ENCODE results near the gene SHMT2. TPM values are rescaled to one million over a fixed set of nuclear protein-coding genes. Genes with fewer than 3 reads are reported as not detected.

Gene SHMT2
- total and polyA plus RNA-seq, 2 of the 4 experiments (the other 2 are of a cell fraction) = 266 to 364 TPM

DNA sequence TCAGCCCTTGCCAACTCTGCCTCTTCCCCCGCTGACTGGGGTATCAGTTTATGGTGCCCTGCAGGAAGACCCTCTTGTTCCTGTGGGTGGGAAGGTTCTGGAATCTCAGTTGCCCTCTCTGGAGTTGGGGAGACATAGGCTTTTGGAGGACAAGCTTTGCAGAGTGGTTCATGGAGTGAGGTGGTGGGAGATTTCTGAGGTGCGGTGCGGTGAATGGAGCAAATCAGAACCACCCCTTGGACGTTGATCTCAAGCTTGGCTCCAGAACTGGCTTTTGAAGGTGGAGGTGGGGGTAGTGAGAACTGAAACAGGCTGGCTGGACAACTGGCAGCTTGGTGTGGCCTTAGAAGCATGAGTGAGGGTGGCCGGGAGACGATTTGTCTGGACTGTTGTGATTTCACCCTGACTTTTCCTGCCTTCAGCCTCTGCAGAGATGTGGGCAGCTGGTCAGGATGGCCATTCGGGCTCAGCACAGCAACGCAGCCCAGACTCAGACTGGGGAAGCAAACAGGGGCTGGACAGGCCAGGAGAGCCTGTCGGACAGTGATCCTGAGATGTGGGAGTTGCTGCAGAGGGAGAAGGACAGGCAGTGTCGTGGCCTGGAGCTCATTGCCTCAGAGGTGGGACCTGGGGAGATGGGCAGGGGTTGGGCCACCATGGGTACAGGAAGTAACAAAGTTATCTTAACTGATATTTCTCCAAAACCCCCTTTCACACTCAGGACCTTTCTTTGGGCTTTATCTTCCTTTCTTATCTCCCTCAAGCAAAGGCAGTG is 1.1 kb downstream of the SHMT2 start:
- Histone ChIP-seq H3K4me2 (ENCODE audit: low read depth, low read length) (peak overlapping the region; percentile 91), H3K4me3 (ENCODE audit: insufficient read depth, low read depth, low read length) (peak overlapping the region; percentile 59), H3K14ac (replicated peaks; ENCODE audit: low read depth, low read length) (peak overlapping the region; percentile 100), H4K8ac (ENCODE audit: low read depth in 2 of 2, low read length in 2 of 2) (peak overlapping the region; percentile 95 to 99), H3K9me1 (ENCODE audit: insufficient read depth, low read length) (peaks cover 20% of the 10 kb centered on the region), H3K9me3 (ENCODE audit: control insufficient read depth, insufficient read depth, low read length) (no peaks in the 10 kb centered on the region), H3K27me3 (ENCODE audit: control insufficient read depth, insufficient read depth, low read length) (peaks cover 3% of the 10 kb centered on the region; the same call in 1 of the 2 replicates), H2AK9ac (replicated peaks; ENCODE audit: low read depth, low read length, poor library complexity) (peak overlapping the region; percentile 100), H4K5ac (ENCODE audit: low read depth, low read length) (peak overlapping the region; percentile 84), H3K9ac (ENCODE audit: low read depth, low read length) (peak overlapping the region; percentile 98), H2BK20ac (ENCODE audit: low read depth, low read length) (peak overlapping the region; percentile 76), H2AFZ (replicated peaks; ENCODE audit: low read length, poor library complexity) (peak overlapping the region; percentile 89), H3K18ac (ENCODE audit: low read depth, low read length) (peak overlapping the region; percentile 80), H2BK5ac (ENCODE audit: low read depth, low read length, poor library complexity, severe bottlenecking) (peak overlapping the region; percentile 88), H2AK5ac (ENCODE audit: low read depth, low read length) (peak overlapping the region; percentile 98), H3K4ac (ENCODE audit: low read depth, low read length) (peak overlapping the region; percentile 100), H2BK15ac (ENCODE audit: low read depth, low read length) (peak overlapping the region; percentile 77; the same call in 2 of the 3 replicates), H3K4me1 (ENCODE audit: control insufficient read depth, insufficient read depth, low read length) (peaks cover 16% of the 10 kb centered on the region), H3K79me1 (ENCODE audit: low read depth in 1 of 2, low read length in 2 of 2) (peaks cover 29 to 53% of the 10 kb centered on the region in 2 experiments), H3K27ac (ENCODE audit: insufficient read depth, low read length) (peak overlapping the region; percentile 94), H4K91ac (ENCODE audit: insufficient read depth, low read depth, low read length) (peak overlapping the region; percentile 100), H3K23ac (ENCODE audit: low read depth, low read length) (peak overlapping the region; percentile 99), H3K36me3 (ENCODE audit: control insufficient read depth, insufficient read depth, low read length) (peaks cover 42% of the 10 kb centered on the region), H2BK120ac (ENCODE audit: low read depth, low read length) (peak overlapping the region; percentile 96), H4K20me1 (ENCODE audit: insufficient read depth, low read length) (peaks cover 33% of the 10 kb centered on the region), H3K56ac (ENCODE audit: extremely low read depth, insufficient read depth, low read length) (peak overlapping the region; percentile 100)
- CTCF ChIA-PET = interaction anchor here (2.3 to 5.3 kb wide), 2 partner anchors 11 to 17 kb away, joined by 14 to 47 read pairs; no protein-coding TSS in a partner anchor
- TF ChIP-seq MXI1 (IDR thresholded peaks at IDR 0.05; ENCODE audit: borderline replicate concordance, low read depth, low read length) (no peak), RAD21 (IDR thresholded peaks at IDR 0.05; ENCODE audit: low read length) (no peak), MAFK (IDR thresholded peaks at IDR 0.05; ENCODE audit: low read depth, low read length) (no peak)
- POLR2A ChIA-PET (ENCODE audit: unreplicated experiment) = interaction anchor here (1.5 to 1.8 kb wide), 2 partner anchors 8 to 11 kb away, joined by 5 to 7 read pairs; no protein-coding TSS in a partner anchor
- WGBS, 2 experiments (ENCODE audit: extremely low coverage in 2 of 2, insufficient read length in 1 of 2) = 31% methylated on average over 7 of the region's 10 CpGs; no CpG with 5 or more reads in 1 of the 2 experiments
- intact Hi-C loops (cut with micrococcal nuclease) = no loop called here
- BruUV-seq (replicated peaks) = TSS peak; percentile 10
- DNase-seq = no peak
- in situ Hi-C loops (cut with MboI; ENCODE audit: low sequenced_read_pairs) = no loop called here
- dilution Hi-C loops (cut with HindIII; ENCODE audit: low sequenced_read_pairs, unreplicated experiment) = no loop called here
- peak; percentile 6 for ATAC-seq (ENCODE audit: low read depth)

All from IMR-90 (cell line).